ENCODE data around the gene GALNT12. TPM values are rescaled to one million over a fixed set of nuclear protein-coding genes. Genes with fewer than 3 reads are reported as not detected.
A peak's percentile ranks its signal among the peaks of the same experiment; 100 is the strongest.

Gene GALNT12
- polyA plus RNA-seq, 12 donors: 1.8 to 13.4 (median 4.0) TPM; not detected in 1

DNA sequence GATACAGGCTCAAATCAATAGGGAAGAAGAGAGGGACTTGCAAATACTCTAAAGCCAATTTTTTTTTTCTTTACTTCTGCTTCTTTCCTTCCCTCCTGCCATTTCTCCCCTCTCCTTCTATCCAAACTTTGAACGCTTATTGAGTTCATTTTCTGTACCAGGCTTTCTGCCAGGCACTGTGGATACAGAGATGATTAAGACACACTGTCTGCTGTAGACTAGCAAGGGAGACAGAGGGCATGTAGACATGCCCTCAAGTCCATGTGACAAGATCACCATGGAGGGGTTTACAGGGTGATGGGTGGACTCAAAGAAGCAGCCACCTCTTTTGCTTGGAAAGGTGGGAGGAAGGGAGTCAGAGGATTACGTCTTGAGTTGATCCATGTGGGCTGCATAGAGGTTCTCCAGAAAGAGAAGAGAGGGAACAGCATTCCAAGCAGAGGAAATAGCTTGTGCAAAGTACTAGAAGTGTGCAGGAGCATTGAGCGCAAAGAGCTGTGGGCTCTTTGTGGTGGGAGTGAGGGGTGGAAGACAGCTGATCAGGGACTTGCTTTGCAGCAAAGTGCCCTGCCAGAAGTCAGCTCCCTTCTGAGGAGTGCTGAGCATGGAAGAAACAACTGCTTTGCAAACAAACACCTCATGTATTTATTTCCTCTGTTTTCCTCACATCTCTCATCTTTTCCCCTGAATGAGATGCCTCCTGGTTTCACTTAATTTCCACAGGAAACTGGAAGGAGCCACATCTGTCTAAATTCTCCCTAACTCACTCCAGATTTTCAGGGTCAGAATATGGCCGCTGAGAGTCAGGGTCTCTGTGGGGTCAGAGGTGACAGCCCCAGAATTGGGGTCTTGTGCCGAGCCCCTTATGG, 71.9 kb downstream of the GALNT12 start:
- DNase-seq: no peak

DNA sequence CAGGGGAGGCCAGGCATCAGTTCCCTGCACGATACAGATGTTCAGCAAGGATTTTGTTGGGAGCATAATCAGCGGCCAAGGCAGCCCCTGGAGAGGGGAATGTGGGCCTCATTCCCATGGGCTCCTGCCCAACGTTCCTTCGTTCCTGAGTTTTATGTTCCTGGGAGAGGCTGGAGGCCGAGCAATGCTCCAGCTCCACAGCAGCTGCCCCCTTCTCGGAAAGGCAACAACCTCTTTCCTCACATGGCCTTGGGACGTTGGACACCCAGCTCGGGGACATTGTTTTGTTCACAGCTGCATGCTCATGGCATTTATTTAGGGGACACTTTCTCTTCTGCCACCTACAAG, 72.5 kb downstream of the GALNT12 start:
- DNase-seq: peak; percentile 82

DNA sequence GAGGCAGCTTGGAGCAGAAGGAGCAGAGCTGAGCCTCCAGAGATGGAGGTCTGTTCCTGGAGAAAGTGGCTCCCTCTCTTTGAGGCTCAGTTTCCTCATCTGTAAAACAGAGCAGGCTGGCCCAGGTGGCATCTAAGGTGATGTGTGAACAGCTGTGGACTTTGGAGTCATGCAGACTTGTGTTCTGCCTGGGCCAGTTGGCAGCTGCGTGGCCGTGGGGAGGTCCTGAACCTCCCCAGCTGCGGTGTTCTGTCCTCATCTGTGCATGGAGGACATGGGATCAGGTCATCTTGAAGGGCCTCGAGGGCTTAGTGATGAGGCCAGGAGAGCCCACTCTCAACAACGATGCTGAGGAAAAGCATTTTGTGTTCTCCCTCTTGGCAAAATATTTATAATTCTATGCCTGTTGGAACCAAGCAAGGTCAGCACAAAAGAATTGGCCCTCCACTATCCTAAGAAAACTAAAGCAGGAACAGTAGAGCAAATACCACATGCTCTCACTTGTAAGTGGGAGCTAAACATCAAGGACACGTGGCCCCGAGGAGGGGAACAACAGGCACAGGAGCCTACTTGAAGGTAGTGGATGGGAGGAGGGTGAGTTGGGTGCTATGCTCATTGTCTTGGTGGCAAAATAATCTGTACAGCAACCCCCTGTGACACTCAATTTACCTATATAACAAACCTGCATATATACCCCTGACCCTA, 73.0 kb downstream of the GALNT12 start:
- DNase-seq: peak; percentile 55

DNA sequence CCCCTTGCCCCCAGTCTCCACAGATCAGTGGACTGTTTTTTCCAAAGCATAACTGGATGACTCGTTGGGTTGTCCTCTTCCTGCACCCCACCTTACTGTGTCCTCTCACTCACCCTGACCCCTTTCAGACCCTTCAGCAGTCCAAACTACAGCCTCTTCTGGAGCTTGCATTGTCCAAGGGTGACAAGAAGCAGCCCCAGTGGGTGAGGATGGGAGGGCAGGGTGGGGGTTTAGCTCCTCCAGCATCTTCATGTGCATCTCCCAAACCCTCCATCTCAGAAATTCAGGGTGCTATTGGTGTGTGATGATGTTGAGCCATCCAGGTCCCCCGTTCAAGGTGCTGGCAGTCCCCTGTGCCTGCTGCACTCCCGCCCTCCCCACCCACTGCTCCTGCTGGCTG, 73.9 kb downstream of the GALNT12 start:
- no peak for DNase-seq

DNA sequence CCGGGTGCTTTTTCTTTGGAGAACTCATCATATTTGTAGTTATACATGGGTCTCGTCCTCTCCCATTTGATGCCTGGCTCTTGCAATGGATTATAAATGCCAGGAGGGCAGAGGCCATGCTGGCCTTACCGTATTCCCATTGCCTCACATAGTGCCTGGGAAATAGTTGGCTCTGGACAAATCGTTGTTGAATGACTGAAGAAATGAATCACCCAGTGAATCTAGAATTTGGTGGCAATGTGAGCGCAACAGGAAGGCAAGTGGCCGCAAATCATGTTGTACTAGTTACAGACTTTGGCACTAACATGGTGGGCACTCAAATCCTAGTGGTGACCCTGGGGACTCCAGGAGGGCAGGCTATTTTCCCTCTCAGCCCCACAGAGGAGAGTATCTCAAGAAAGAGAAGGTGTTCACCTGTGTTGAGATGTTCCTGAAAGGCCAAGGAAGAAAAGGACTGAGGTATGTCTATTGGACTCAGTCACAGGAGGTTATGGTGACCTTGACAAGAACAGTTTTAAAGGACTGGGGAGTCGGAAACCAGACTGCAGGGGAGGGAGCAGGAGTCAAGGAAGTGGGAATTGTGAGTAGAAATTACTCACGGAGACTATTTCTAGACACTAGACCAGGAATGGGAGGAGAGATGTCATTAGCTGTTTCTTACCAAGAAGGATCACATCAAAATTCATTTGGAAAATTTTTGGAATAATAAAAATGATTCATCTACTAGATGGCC, 74.5 kb downstream of the GALNT12 start:
- no peak for DNase-seq

DNA sequence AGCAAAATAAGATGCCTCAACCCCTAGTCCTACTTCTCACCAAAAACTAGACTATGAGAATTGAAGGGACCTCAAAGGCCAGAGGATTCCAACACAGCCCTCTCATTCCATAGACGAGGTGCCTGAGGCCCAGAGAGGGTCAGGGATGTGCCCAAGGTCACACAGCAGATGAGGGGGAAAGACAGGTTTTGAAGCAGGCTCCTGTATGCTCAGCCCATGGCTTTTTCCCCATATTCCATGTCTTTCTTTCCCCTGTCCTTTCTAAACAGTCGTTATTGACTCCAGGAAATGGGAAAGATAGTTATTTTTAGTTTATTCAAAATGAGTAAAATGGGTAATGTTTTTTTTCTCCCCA, 75.1 kb downstream of the GALNT12 start:
- no peak for DNase-seq

DNA sequence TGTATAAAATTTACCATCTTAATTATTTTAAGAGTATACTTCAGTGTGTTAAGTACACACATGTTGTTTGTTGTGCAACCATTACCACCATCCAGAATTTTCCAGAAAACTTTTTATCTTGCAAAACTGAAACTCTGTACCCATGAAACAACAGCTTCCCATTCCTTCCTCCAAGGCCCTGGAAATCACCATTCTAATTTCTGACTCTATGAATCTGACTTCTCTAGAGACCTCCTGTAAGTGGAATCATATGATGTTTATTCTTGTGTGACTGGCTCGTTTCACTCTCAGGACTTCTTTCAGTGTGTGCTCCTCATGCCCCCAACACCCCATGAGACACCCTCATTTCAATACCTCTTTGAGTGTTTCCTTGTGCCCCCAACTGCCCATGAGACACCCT, 75.8 kb downstream of the GALNT12 start:
- DNase-seq: no peak

DNA sequence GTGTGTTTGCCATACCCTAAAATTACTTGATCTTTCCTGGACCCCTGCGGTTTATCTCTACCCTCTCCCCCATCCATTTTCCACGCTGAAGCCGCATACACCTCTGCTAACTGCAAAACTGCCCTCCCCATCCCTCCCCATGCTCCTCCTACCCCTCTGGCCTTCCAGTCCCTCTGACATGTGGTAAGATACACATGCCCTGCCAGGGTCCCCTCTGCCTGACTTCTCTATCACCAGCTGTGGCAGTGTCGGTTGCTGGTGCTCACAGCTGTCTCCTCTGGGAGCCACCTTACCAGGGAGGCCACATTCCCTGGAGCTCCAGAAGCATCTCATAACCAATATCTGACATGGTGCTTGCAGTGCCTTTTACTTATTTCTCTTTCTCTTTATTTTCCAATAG, 77.4 kb downstream of the GALNT12 start:
- no peak for DNase-seq

DNA sequence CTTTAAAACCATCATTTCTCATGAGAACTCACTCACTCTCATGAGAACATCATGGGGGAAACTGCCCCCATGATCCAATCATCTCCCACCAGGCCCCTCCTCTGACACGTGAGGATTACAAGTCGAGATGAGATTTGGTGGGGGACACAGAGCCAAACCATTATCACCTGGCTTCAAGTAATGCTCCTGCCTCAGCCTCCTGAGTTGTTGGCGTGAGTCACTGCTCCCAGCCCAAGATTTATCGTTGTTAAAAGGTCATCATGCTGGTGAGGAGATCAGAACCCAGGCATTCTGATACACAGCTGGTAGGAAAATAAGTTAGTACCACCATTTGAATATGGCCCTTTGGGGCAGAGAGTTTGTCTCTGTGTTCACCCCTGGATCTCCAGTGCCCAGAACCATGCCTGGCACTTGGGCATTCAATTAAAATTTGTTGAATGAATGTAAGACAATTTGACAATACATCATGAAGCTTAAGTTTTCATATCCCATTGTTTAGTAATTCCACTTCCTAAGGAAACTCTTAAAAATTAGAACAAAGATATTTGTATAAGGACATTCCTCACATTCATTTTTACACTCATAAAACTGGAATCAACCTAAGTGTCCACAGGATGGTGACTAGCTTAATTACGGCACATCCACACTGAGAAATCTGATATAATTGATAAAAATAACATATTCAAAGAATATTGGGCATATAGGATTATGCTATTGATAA, 78.3 kb downstream of the GALNT12 start:
- no peak for DNase-seq

DNA sequence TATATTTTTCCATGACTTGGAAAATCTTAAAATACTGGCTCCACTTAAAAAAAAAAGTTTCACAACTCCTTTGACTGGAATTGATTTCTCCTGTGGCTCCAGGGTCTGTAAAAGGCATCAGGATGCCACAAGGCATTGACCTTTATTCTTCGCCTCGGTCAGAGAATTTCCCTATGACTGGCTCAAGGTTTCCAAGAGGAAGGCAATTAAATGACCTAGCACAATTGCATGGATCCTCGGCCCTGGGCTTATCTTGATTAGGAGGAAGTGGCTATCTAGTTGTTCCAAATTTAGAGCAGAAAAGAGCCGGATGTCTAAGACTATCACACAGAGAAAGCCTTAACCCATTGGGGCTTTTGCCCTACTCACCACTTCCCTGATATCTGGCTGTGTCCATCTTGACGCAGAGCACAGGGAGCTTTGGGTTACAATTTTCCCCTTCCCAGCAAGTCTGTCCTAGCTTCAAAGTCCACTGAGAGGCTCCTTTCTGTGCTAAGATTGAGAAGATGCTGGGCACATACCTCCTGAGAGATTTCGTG, 79.3 kb downstream of the GALNT12 start:
- no peak for DNase-seq

DNA sequence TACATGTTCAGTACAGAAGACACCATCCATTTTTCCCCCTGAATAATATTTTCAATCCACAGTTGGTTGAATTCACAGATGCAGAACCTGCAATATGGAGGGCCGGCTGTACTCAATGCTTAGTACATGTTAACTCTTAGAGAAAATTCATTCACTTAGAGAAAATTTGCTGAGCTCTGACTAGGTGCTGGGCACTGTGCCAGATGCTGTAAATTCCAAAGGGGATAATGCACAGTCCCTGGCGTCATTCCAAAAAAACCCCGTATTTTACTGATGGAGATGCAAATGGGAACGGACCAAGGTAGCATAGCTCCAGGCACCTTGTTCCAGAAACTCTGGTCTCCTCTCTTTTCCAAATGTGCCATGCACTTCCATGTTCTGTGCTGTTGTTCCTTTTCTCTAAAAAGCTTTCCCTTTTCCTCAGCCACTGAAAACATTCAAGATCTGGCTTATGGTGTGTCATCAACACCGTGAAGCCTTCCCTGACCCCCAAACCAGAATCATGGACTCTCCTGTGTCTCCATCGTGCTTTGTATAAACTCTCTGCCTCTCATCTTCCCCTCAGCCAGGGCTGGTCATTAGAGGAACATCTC, 80.5 kb downstream of the GALNT12 start:
- DNase-seq: no peak

DNA sequence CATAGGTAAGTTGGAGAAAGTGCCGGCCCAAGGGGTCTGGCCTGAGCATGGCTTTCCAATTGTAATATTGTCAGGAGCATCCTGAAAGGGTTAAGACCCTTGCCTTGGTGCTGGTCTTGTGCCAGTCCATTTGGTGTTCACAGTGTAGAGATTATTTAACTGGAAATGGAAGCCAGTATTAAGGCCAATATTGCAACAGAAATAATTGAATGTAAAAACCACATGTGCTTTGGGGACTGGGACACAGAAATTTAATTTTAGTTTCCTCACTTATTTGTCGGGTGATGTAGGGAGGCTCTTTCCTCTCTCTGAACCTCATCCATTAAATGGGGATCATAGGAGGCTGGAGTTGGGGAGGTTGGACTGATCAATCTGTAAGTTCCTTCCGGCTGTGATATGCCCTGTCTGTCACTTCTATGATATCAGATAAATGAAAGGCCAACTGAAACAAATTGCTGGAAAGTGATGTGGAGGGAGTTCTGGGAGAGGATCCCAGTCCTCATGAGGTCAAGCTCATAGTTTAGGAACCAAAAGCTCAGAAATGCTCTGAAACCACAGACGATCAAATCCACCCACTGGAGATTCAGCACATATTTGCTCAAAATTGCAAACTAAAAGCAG, 81.4 kb downstream of the GALNT12 start:
- DNase-seq: peak; percentile 41

DNA sequence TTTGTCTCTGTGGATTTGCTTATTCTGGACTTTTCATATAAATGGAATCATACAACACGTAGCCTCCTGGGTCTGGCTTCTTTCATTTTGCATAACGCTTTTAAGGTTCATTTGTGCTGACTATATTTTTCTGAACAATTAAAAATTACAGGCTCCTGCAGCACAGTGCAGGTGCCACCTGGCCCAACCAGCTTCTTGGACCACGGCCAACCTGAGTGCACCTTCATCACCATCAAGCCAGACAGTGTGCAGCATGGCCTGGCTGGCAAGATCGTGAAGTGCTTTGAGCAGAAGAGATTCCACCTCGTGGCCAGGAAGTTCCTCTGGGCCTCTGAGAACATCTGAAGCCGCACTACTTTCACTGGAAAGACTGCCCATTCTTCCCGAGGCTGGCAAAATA, 82.8 kb downstream of the GALNT12 start:
- no peak for DNase-seq

DNA sequence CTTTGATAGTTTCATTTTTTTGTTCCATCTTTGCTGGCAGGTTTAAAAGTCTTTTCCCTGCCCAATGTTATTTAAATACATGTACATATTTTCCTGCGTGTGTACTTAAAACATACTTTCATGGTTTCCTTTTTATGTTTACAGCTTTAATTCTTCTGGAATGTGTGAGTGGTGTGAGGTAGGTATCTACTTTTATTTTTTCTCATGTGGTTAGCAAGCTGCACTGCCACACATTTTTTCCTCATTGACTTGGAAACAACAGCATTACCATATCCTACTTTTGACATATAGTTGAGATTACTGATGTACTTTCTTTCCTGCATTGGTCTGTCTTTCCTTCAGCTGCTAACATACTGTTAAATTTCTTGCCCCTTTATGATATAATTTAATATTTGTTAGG, 84.8 kb downstream of the GALNT12 start:
- no peak for DNase-seq

DNA sequence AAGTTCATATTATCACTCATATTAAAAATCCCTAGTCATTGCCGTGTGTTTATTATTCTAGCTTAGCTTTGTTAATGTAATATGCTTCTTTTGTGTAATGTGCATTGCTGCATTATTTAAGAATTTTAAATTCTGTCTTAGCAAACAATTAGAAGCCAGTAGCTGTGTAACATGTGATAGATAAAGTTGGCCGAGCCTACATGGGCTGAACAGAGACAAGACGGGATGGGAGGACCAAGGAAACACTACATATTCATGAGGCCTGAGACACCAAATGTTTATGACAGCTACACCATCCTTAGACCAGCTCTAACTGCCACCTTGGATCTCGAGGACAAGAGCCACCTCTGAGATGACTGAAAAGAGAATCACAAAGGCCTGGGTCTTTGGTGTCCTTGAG, 85.2 kb downstream of the GALNT12 start:
- DNase-seq: no peak

DNA sequence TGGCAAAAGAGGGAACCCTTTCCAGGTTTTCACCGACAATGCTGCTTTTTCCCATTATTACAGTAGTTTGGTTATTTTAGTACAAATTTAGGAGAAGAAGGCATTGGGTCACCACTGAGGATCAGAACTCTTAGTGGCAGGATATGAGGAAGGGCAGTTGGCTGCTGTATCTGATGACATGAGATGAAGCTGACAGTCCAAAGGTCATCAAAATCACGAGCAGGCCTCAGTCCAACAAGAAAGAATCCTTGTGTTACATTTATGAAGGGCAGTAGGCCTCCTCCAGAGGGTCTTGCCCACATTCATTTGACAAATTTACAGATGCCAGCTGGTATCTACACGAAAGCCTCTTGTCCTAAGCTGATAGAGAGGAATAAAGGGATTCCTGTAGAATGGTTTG, 86.7 kb downstream of the GALNT12 start:
- DNase-seq: no peak

DNA sequence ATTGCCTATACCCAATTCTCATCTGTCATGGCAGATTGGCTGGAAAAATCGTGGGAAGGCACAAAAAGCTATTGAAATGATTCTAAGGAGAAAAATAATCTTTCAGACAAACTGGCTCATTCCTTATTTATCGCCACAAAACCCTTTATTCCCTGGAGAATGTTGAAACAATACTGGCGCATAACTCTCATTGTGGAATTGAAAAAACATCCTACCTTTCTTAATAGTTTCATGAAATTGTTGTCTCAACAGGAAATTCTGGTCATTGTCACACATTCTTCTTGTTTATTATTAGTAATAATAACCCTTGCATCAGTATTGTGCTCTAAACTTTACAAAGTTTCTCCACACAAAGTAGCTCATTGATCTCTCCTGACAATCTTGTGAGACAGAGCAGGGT, 87.3 kb downstream of the GALNT12 start:
- no peak for DNase-seq

DNA sequence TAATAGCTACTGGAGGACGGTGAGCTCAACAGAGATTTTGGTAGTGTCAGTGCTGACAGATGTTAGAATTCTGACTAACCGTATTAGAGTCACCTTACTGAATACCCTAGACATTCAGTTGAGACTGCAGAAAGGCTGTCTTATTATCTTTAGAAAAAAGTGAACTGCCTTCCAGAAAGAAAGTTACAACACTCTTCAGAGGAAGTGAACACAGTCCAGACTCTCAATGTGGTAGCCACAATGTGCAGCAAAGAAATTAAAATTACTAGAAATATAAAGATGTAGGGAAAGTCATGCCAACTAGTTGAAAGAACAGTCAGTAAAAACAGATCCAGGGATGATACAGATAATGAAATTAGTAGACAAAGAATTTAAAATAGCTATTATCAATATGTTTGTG, 89.2 kb downstream of the GALNT12 start:
- DNase-seq: no peak

DNA sequence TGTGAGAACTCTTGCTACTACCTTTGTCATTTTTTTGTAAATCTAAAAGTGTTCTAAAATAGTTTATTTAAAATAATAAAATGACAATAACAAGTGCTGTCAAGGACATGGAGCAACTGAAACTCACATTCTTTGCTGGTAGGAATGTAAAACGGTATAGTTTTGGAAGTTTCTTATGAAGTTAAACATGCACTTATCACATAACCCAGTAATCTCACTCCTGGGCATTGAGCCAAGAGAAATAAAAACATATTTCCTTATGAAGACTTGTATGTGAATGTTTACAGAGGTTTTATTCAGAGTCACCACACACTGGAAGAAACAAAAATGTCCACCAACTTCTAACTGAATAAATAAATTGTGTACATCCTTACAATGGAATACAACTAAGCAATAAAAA, 90.3 kb downstream of the GALNT12 start:
- no peak for DNase-seq

DNA sequence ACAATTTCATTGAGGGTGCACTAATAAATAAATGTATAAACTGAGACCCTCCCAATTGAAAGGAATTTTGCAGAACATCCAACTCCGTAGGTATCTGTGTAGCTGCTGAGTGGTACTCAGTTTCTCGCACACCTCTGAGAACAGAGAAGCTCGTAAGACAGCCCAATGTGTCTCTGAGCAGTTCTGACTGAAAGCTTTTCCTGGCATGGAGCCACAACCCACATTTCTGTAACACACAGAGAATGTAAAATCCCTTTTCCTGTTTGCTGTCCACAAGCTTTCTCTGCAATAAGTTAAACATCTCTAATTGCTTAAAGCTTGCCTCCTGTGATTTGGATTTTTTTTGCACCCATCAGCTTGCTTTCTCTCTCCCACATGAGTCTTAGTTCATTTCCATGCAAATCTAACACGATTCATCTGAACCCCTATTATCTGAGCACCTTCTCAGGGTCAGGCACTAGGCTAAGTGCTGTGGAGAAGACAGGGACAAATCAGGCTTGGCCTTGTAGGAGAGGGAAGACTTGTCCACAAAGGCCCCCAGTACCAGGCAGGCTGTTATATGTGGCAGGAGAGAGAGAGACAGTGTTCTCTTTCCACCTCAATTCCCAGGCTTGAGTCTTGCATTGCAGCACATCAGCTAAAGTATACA, 92.1 kb downstream of the GALNT12 start:
- peak; percentile 60 for DNase-seq
